ENCODE data around the gene TNNC1. TPM values are rescaled to one million over a fixed set of nuclear protein-coding genes. Genes with fewer than 3 reads are reported as not detected.

The TNNC1 gene
- total RNA-seq, 2 experiments from 2014 or later, result 5.3 to 6.6 TPM

- POLR2A ChIA-PET, result interaction anchor here (1.4 kb wide), 1 partner anchor 20 kb away, joined by 8 read pairs; no protein-coding TSS in a partner anchor
- no peaks in the 10 kb centered on the region for H3K36me3 ChIP-seq (ENCODE audit: insufficient read depth, low read length)
- no peaks in the 10 kb centered on the region for H3K36me3 Mint-ChIP-seq (ENCODE audit: low read depth)
- H3K4me1 Mint-ChIP-seq (ENCODE audit: low read depth), result no peaks in the 10 kb centered on the region
- H3K27me3 ChIP-seq (ENCODE audit: control insufficient read depth in 1 of 2, insufficient read depth in 2 of 2, low read length in 2 of 2), result no peaks in the 10 kb centered on the region
- intact Hi-C loops (cut with DNase I, micrococcal nuclease), result no loop called here
- H3K9me3 Mint-ChIP-seq, result no peaks in the 10 kb centered on the region
- no peak for TF ChIP-seq CTCF (IDR thresholded peaks at IDR 0.05)
- DNase-seq (no peak), ATAC-seq (ENCODE audit: poor library complexity) (no peak)
- H3K4me1 ChIP-seq (ENCODE audit: insufficient read depth, low read length), result peaks cover 8% of the 10 kb centered on the region
- H3K4me3 ChIP-seq (ENCODE audit: low read length), result no peak overlapping the region
- no peak overlapping the region for H3K27ac ChIP-seq (ENCODE audit: low read depth in 1 of 2, low read length in 2 of 2)
- H3K4me3 Mint-ChIP-seq, result no peak overlapping the region
- no peaks in the 10 kb centered on the region for H3K9me3 ChIP-seq (ENCODE audit: control insufficient read depth in 1 of 2, insufficient read depth in 1 of 2, low read length in 2 of 2)
- H3K27me3 Mint-ChIP-seq, result no peaks in the 10 kb centered on the region
- no peak overlapping the region for H3K27ac Mint-ChIP-seq
- CTCF ChIA-PET, result no interaction called here
These were observed 21.6 kb downstream of the TNNC1 start for GRCh38 chr3:52432225-52432624.

GRCh38 chr3:52431459-52432223 lies 22.2 kb downstream of the TNNC1 start:
- ATAC-seq (ENCODE audit: poor library complexity) (no peak), DNase-seq (no peak)
- H3K27ac ChIP-seq (ENCODE audit: low read depth in 1 of 2, low read length in 2 of 2), result no peak overlapping the region
- no peak for TF ChIP-seq CTCF (IDR thresholded peaks at IDR 0.05)
- no peaks in the 10 kb centered on the region for H3K9me3 Mint-ChIP-seq
- no peaks in the 10 kb centered on the region for H3K27me3 ChIP-seq (ENCODE audit: control insufficient read depth in 1 of 2, insufficient read depth in 2 of 2, low read length in 2 of 2)
- POLR2A ChIA-PET, result no interaction called here
- no peaks in the 10 kb centered on the region for H3K9me3 ChIP-seq (ENCODE audit: control insufficient read depth in 1 of 2, insufficient read depth in 1 of 2, low read length in 2 of 2)
- H3K27me3 Mint-ChIP-seq, result no peaks in the 10 kb centered on the region
- H3K4me3 Mint-ChIP-seq, result no peak overlapping the region
- CTCF ChIA-PET, result no interaction called here
- H3K36me3 Mint-ChIP-seq (ENCODE audit: low read depth), result no peaks in the 10 kb centered on the region
- peaks cover 8% of the 10 kb centered on the region for H3K4me1 ChIP-seq (ENCODE audit: insufficient read depth, low read length)
- no peaks in the 10 kb centered on the region for H3K36me3 ChIP-seq (ENCODE audit: insufficient read depth, low read length)
- no peak overlapping the region for H3K4me3 ChIP-seq (ENCODE audit: low read length)
- no peaks in the 10 kb centered on the region for H3K4me1 Mint-ChIP-seq (ENCODE audit: low read depth)
- intact Hi-C loops (cut with DNase I, micrococcal nuclease), result no loop called here
- no peak overlapping the region for H3K27ac Mint-ChIP-seq

- Mint-ChIP-seq H3K4me3 (no peak overlapping the region), H3K27me3 (no peaks in the 10 kb centered on the region), H3K27ac (no peak overlapping the region), H3K4me1 (ENCODE audit: low read depth) (no peaks in the 10 kb centered on the region), H3K36me3 (ENCODE audit: low read depth) (no peaks in the 10 kb centered on the region), H3K9me3 (no peaks in the 10 kb centered on the region)
- Histone ChIP-seq H3K9me3 (ENCODE audit: control insufficient read depth in 1 of 2, insufficient read depth in 1 of 2, low read length in 2 of 2) (no peaks in the 10 kb centered on the region), H3K27ac (ENCODE audit: low read depth in 1 of 2, low read length in 2 of 2) (no peak overlapping the region), H3K4me3 (ENCODE audit: low read length) (no peak overlapping the region), H3K27me3 (ENCODE audit: control insufficient read depth in 1 of 2, insufficient read depth in 2 of 2, low read length in 2 of 2) (no peaks in the 10 kb centered on the region), H3K4me1 (ENCODE audit: insufficient read depth, low read length) (peaks cover 8% of the 10 kb centered on the region), H3K36me3 (ENCODE audit: insufficient read depth, low read length) (no peaks in the 10 kb centered on the region)
- TF ChIP-seq CTCF (IDR thresholded peaks at IDR 0.05), result no peak
- POLR2A ChIA-PET, result no interaction called here
- intact Hi-C loops (cut with DNase I, micrococcal nuclease), result no loop called here
- no peak for ATAC-seq (ENCODE audit: poor library complexity)
- CTCF ChIA-PET, result no interaction called here
- no peak for DNase-seq
These were observed 23.4 kb downstream of the TNNC1 start for GRCh38 chr3:52430416-52430810.

All from CD4-positive, alpha-beta T cell (primary cell).